Measurements from ENCODE around the gene ELOB. TPM values are rescaled to one million over a fixed set of nuclear protein-coding genes. Genes with fewer than 3 reads are reported as not detected.

The ELOB gene
- total RNA-seq, 1 donor from 2014 or later = 172 TPM

- H3K27ac Mint-ChIP-seq = no peak overlapping the region
- H3K36me3 Mint-ChIP-seq (ENCODE audit: low read depth) = peaks cover 100% of the 10 kb centered on the region
- ATAC-seq (ENCODE audit: low read depth) (no peak), DNase-seq (no peak)
- ChIA-PET CTCF (no interaction called here), POLR2A (no interaction called here)
- no peaks in the 10 kb centered on the region for H3K4me1 Mint-ChIP-seq
- no peak for TF ChIP-seq CTCF (IDR thresholded peaks at IDR 0.05)
- no peaks in the 10 kb centered on the region for H3K27me3 Mint-ChIP-seq
- intact Hi-C loops (cut with micrococcal nuclease) = no loop called here
- no peak overlapping the region for H3K4me3 Mint-ChIP-seq
- H3K9me3 Mint-ChIP-seq = no peaks in the 10 kb centered on the region
Observed at GRCh38 chr16:2766430-2767139, 10.5 kb downstream of the ELOB start.

DNA sequence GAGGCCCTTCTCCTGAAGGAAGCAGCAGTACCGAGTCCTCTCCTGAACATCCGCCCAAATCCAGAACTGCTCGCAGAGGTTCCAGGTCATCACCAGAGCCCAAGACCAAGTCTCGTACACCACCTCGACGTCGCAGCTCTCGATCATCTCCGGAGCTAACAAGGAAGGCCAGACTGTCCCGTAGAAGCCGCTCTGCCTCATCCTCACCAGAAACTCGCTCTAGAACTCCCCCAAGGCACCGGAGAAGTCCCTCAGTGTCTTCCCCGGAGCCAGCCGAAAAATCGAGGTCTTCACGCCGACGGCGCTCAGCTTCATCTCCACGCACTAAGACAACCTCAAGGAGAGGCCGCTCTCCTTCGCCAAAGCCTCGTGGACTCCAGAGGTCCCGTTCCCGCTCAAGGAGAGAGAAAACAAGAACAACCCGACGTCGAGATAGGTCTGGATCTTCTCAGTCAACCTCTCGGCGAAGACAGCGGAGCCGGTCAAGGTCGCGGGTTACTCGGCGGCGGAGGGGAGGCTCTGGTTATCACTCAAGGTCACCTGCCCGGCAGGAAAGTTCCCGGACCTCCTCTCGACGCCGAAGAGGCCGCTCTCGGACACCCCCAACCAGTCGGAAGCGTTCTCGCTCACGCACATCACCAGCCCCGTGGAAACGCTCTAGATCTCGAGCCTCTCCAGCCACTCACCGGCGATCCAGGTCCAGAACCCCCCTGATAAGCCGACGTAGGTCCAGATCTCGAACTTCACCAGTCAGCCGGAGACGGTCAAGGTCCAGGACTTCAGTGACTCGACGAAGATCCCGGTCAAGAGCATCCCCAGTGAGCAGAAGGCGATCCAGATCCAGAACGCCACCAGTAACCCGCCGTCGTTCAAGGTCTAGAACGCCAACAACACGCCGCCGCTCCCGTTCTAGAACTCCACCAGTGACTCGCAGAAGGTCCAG lies 11.3 kb downstream of the ELOB start:
- no peaks in the 10 kb centered on the region for H3K4me1 Mint-ChIP-seq
- H3K36me3 Mint-ChIP-seq (ENCODE audit: low read depth) = peaks cover 100% of the 10 kb centered on the region
- POLR2A ChIA-PET = no interaction called here
- no peak for TF ChIP-seq CTCF (IDR thresholded peaks at IDR 0.05)
- intact Hi-C loops (cut with micrococcal nuclease) = no loop called here
- H3K27ac Mint-ChIP-seq = no peak overlapping the region
- no peaks in the 10 kb centered on the region for H3K27me3 Mint-ChIP-seq
- no peaks in the 10 kb centered on the region for H3K9me3 Mint-ChIP-seq
- CTCF ChIA-PET = no interaction called here
- no peak for DNase-seq
- ATAC-seq (ENCODE audit: low read depth) = no peak
- H3K4me3 Mint-ChIP-seq = no peak overlapping the region

GRCh38 chr16:2764718-2765117 lies 12.4 kb downstream of the ELOB start:
- intact Hi-C loops (cut with micrococcal nuclease) = no loop called here
- Mint-ChIP-seq H3K4me1 (no peaks in the 10 kb centered on the region), H3K4me3 (no peak overlapping the region), H3K27ac (no peak overlapping the region), H3K9me3 (no peaks in the 10 kb centered on the region), H3K36me3 (ENCODE audit: low read depth) (peaks cover 100% of the 10 kb centered on the region), H3K27me3 (no peaks in the 10 kb centered on the region)
- TF ChIP-seq CTCF (IDR thresholded peaks at IDR 0.05) = no peak
- ChIA-PET POLR2A (no interaction called here), CTCF (no interaction called here)
- DNase-seq (no peak), ATAC-seq (ENCODE audit: low read depth) (no peak)

DNA sequence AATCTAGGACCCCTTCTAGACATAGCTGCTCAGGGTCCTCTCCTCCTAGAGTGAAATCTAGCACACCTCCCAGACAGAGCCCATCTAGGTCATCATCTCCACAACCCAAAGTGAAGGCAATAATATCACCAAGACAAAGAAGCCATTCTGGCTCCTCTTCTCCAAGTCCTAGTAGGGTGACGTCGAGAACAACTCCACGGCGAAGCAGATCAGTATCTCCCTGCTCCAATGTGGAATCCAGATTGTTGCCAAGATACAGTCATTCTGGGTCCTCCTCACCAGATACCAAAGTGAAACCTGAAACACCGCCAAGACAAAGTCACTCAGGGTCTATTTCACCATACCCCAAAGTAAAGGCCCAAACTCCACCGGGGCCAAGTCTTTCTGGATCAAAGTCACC lies 13.9 kb downstream of the ELOB start:
- POLR2A ChIA-PET = interaction anchor here (1.3 kb wide), 1 partner anchor 10 kb away, joined by 7 read pairs; the partner anchor contains the start of gene SRRM2
- Mint-ChIP-seq H3K36me3 (ENCODE audit: low read depth) (peaks cover 100% of the 10 kb centered on the region), H3K27me3 (no peaks in the 10 kb centered on the region), H3K27ac (no peak overlapping the region), H3K9me3 (no peaks in the 10 kb centered on the region), H3K4me3 (no peak overlapping the region), H3K4me1 (peaks cover 4% of the 10 kb centered on the region)
- TF ChIP-seq CTCF (IDR thresholded peaks at IDR 0.05) = no peak
- DNase-seq (no peak), ATAC-seq (ENCODE audit: low read depth) (no peak)
- intact Hi-C loops (cut with micrococcal nuclease) = no loop called here
- CTCF ChIA-PET = no interaction called here

GRCh38 chr16:2762711-2763110 lies 14.4 kb downstream of the ELOB start:
- Mint-ChIP-seq H3K9me3 (no peaks in the 10 kb centered on the region), H3K36me3 (ENCODE audit: low read depth) (peaks cover 100% of the 10 kb centered on the region), H3K4me1 (peaks cover 4% of the 10 kb centered on the region), H3K27ac (no peak overlapping the region), H3K27me3 (no peaks in the 10 kb centered on the region), H3K4me3 (no peak overlapping the region)
- TF ChIP-seq CTCF (IDR thresholded peaks at IDR 0.05) = no peak
- ChIA-PET CTCF (no interaction called here), POLR2A (interaction anchor here (1.3 kb wide), 1 partner anchor 10 kb away, joined by 7 read pairs; the partner anchor contains the start of gene SRRM2)
- DNase-seq (no peak), ATAC-seq (ENCODE audit: low read depth) (no peak)
- intact Hi-C loops (cut with micrococcal nuclease) = no loop called here
